AG04450 (cell line): ENCODE results near the gene SGMS1. TPM values are rescaled to one million over a fixed set of nuclear protein-coding genes. Genes with fewer than 3 reads are reported as not detected.

Experiments
- CTCF ChIA-PET: fragments of 300-600, 350-600 bp; formaldehyde crosslinking; extraction: SDS; loops from one replicate; lab custom pipeline; 2022; ENCODE audit warnings: antibody characterized with exemption, inconsistent platforms; lab: Charles Lee
- POLR2A ChIA-PET: fragments of 350-600 bp; formaldehyde crosslinking; extraction: SDS; loops from one replicate; lab custom pipeline; 2021; ENCODE audit warnings: antibody characterized with exemption, inconsistent platforms; lab: Yijun Ruan, JAX
- DNase-seq: peaks from one replicate; pipeline ENCODE4 v3.0.0-alpha.2; 2011; ENCODE audit warnings: low read depth, low spot score
- H3K27ac ChIP-seq: one replicate; pipeline ENCODE4 v1.5.1; 2012; ENCODE audit warnings: low read depth, low read length, control low read depth
- H3K27me3 ChIP-seq: one replicate; pipeline ENCODE4 v1.6.0; 2012; ENCODE audit warnings: low read length; ENCODE audit not compliant: control insufficient read depth, insufficient read depth
- H3K4me3 ChIP-seq: 2 replicates; pipeline ENCODE4 v1.5.1; 2011; ENCODE audit warnings: mild to moderate bottlenecking, low read depth, low read length, control low read depth
- H3K9me3 ChIP-seq: 2 replicates; pipeline ENCODE4 v1.5.1; 2012; ENCODE audit warnings: low read length; ENCODE audit not compliant: control insufficient read depth, insufficient read depth
- polyA plus RNA-seq: library from polyadenylated mRNA; depleted of rRNA; stranded (reverse); fragments of >200 nt; gene quantifications from 2 replicates; pipeline ENCODE4 v1.2.3, GENCODE V29; 2011
- TF ChIP-seq, protein P1 (sequence below): IDR thresholded peaks from 2 replicates; pipeline ENCODE4 v1.5.1; 2011; ENCODE audit warnings: low read depth, low read length, control low read depth, inconsistent platforms

Gene SGMS1
- polyA plus RNA-seq, 1 experiment = 17.7 TPM

- Histone ChIP-seq H3K4me3 (no peak overlapping the region), H3K9me3 (no peaks in the 10 kb centered on the region), H3K27ac (no peak overlapping the region), H3K27me3 (no peaks in the 10 kb centered on the region)
- TF ChIP-seq, protein P1, sequence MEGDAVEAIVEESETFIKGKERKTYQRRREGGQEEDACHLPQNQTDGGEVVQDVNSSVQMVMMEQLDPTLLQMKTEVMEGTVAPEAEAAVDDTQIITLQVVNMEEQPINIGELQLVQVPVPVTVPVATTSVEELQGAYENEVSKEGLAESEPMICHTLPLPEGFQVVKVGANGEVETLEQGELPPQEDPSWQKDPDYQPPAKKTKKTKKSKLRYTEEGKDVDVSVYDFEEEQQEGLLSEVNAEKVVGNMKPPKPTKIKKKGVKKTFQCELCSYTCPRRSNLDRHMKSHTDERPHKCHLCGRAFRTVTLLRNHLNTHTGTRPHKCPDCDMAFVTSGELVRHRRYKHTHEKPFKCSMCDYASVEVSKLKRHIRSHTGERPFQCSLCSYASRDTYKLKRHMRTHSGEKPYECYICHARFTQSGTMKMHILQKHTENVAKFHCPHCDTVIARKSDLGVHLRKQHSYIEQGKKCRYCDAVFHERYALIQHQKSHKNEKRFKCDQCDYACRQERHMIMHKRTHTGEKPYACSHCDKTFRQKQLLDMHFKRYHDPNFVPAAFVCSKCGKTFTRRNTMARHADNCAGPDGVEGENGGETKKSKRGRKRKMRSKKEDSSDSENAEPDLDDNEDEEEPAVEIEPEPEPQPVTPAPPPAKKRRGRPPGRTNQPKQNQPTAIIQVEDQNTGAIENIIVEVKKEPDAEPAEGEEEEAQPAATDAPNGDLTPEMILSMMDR = no peak
- ChIA-PET CTCF (no interaction called here), POLR2A (no interaction called here)
- no peak for DNase-seq
These were observed 56.4 kb downstream of the SGMS1 start for GRCh38 chr10:50567384-50567783.

- Histone ChIP-seq H3K9me3 (no peaks in the 10 kb centered on the region), H3K27ac (no peak overlapping the region), H3K4me3 (no peak overlapping the region), H3K27me3 (no peaks in the 10 kb centered on the region)
- TF ChIP-seq, protein P1 = no peak
- ChIA-PET POLR2A (no interaction called here), CTCF (no interaction called here)
- DNase-seq = no peak
These were observed 57.6 kb downstream of the SGMS1 start for GRCh38 chr10:50566150-50566549.

GRCh38 chr10:50565301-50566083, 58.3 kb downstream of the SGMS1 start:
- Histone ChIP-seq H3K27ac (no peak overlapping the region), H3K4me3 (no peak overlapping the region), H3K9me3 (no peaks in the 10 kb centered on the region), H3K27me3 (no peaks in the 10 kb centered on the region)
- CTCF ChIA-PET = no interaction called here
- DNase-seq = no peak
- TF ChIP-seq, protein P1 = no peak
- POLR2A ChIA-PET = no interaction called here

- H3K4me3 ChIP-seq = no peak overlapping the region
- ChIA-PET CTCF (no interaction called here), POLR2A (no interaction called here)
- no peak overlapping the region for H3K27ac ChIP-seq
- TF ChIP-seq, protein P1 = no peak
- no peaks in the 10 kb centered on the region for H3K27me3 ChIP-seq
- no peak for DNase-seq
- no peaks in the 10 kb centered on the region for H3K9me3 ChIP-seq
These were observed 59.9 kb downstream of the SGMS1 start for GRCh38 chr10:50563906-50564305.

GRCh38 chr10:50561816-50562215, 61.9 kb downstream of the SGMS1 start:
- no peak for DNase-seq
- TF ChIP-seq, protein P1 = peak; percentile 61
- H3K4me3 ChIP-seq = peak overlapping the region; percentile 10; the same call in 1 of the 2 replicates
- POLR2A ChIA-PET = interaction anchor here (0.9 to 1.5 kb wide), 4 partner anchors 9 to 143 kb away, joined by 3 to 6 read pairs (median 6); partner anchors contain the start of gene SGMS1
- H3K27me3 ChIP-seq = no peaks in the 10 kb centered on the region
- CTCF ChIA-PET = interaction anchor here (0.6 to 1.1 kb wide), 4 partner anchors 9 to 141 kb away, joined by 3 read pairs; no protein-coding TSS in a partner anchor
- peak overlapping the region; percentile 63 for H3K27ac ChIP-seq
- H3K9me3 ChIP-seq = no peaks in the 10 kb centered on the region
